ENCODE measurements around the gene MYPOP.
"Not testable (repeated sequence)": the region's sequence is repeated elsewhere in the genome, so short reads cannot be mapped to it uniquely, and the experiment has no call there.

The MYPOP gene

GRCh38 chr19:45876411-45877197 is 25.8 kb downstream of the MYPOP start:
- no peak for TF ChIP-seq CTCF (IDR thresholded peaks at IDR 0.05; ENCODE audit: insufficient read depth, missing control alignments)
- FAIRE-seq (no peak), DNase-seq (ENCODE audit: insufficient read length, low spot score) (no peak)

GRCh38 chr19:45876161-45876410 is 26.3 kb downstream of the MYPOP start:
- DNase-seq (ENCODE audit: insufficient read length, low spot score) = no peak
- no peak for TF ChIP-seq CTCF (IDR thresholded peaks at IDR 0.05; ENCODE audit: insufficient read depth, missing control alignments)
- no peak for FAIRE-seq

GRCh38 chr19:45874620-45874966 is 27.8 kb downstream of the MYPOP start:
- no peak for TF ChIP-seq CTCF (IDR thresholded peaks at IDR 0.05; ENCODE audit: insufficient read depth, missing control alignments)
- DNase-seq (ENCODE audit: insufficient read length, low spot score) = no peak
- no peak for FAIRE-seq

- no peak for FAIRE-seq
Measured at GRCh38 chr19:45873219-45873772, 29.1 kb downstream of the MYPOP start.

GRCh38 chr19:45872095-45872919 is 30.1 kb downstream of the MYPOP start:
- FAIRE-seq (no peak), DNase-seq (ENCODE audit: insufficient read length, low spot score) (no peak)
- no peak for TF ChIP-seq CTCF (IDR thresholded peaks at IDR 0.05; ENCODE audit: insufficient read depth, missing control alignments)

More at GRCh38 chr19:45873219-45873772, 29.1 kb downstream of the MYPOP start:
- DNase-seq (ENCODE audit: insufficient read length, low spot score) = no peak
- no peak for TF ChIP-seq CTCF (IDR thresholded peaks at IDR 0.05; ENCODE audit: insufficient read depth, missing control alignments)

GRCh38 chr19:45870798-45871197 is 31.6 kb downstream of the MYPOP start:
- no peak for TF ChIP-seq CTCF (IDR thresholded peaks at IDR 0.05; ENCODE audit: insufficient read depth, missing control alignments)
- DNase-seq (ENCODE audit: insufficient read length, low spot score) = no peak
- no peak for FAIRE-seq

- FAIRE-seq; DNase-seq (ENCODE audit: insufficient read length, low spot score): not testable (repeated sequence)
Measured at GRCh38 chr19:45867241-45867640, 35.2 kb downstream of the MYPOP start.

Measured in D721Med (cell line).